GM21723 (cell line): ENCODE measurements around the gene RPL14.
"Not testable (repeated sequence)": the region's sequence is repeated elsewhere in the genome, so short reads cannot be mapped to it uniquely, and the experiment has no call there.

Experiments
- ATAC-seq: cut with Tn5 transposase; IDR thresholded peaks from one replicate; pipeline ENCODE4 v1.9.1; 2021; ENCODE audit warnings: mild to moderate bottlenecking, moderate library complexity; ENCODE audit not compliant: unreplicated experiment

Gene RPL14

GRCh38 chr3:40456940-40457823, at the start of gene RPL14:
Gene RPL14, plus strand, starts transcription at chr3:40457339. Its CDS starts 133 bp downstream, at chr3:40457472.
- ATAC-seq = peak; percentile 69

GRCh38 chr3:40407611-40408010, 49.5 kb upstream of the RPL14 start:
- no peak for ATAC-seq

- no peak for ATAC-seq
These were observed 42.9 kb upstream of the RPL14 start for GRCh38 chr3:40414270-40414669.

- ATAC-seq = no peak
These were observed 39.1 kb upstream of the RPL14 start for GRCh38 chr3:40417845-40418543.

- no peak for ATAC-seq
These were observed 34.3 kb upstream of the RPL14 start for GRCh38 chr3:40422861-40423260.

- no peak for ATAC-seq
These were observed 30.0 kb upstream of the RPL14 start for GRCh38 chr3:40427045-40427669.

- ATAC-seq = no peak
These were observed 24.3 kb upstream of the RPL14 start for GRCh38 chr3:40432793-40433192.

GRCh38 chr3:40437889-40438288, 19.2 kb upstream of the RPL14 start:
- no peak for ATAC-seq

GRCh38 chr3:40445062-40445461, 12.1 kb upstream of the RPL14 start:
- no peak for ATAC-seq

- ATAC-seq = no peak
These were observed 11.3 kb upstream of the RPL14 start for GRCh38 chr3:40445880-40446279.

GRCh38 chr3:40450438-40450837, 6.7 kb upstream of the RPL14 start:
- ATAC-seq = no peak

GRCh38 chr3:40451551-40451950, 5.6 kb upstream of the RPL14 start:
- ATAC-seq = no peak

GRCh38 chr3:40452057-40452456, 5.1 kb upstream of the RPL14 start:
- ATAC-seq = no peak

GRCh38 chr3:40452562-40452875, 4.6 kb upstream of the RPL14 start:
- ATAC-seq = no peak

GRCh38 chr3:40452876-40453730, 4.0 kb upstream of the RPL14 start:
- ATAC-seq = peak; percentile 94

- ATAC-seq = no peak
These were observed 3.2 kb upstream of the RPL14 start for GRCh38 chr3:40453933-40454332.

GRCh38 chr3:40455328-40455727, 1.8 kb upstream of the RPL14 start:
- no peak for ATAC-seq

GRCh38 chr3:40456279-40456939, 730 bp upstream of the RPL14 start:
- ATAC-seq = no peak

- no peak for ATAC-seq
These were observed 1.3 kb downstream of the RPL14 start for GRCh38 chr3:40458473-40458872.

- ATAC-seq = not testable (repeated sequence)
These were observed 3.3 kb downstream of the RPL14 start for GRCh38 chr3:40460481-40460880.
